Measurements from ENCODE around the gene DCAF15.
A peak's percentile ranks its signal among the peaks of the same experiment; 100 is the strongest.
"Not testable (repeated sequence)": the region's sequence is repeated elsewhere in the genome, so short reads cannot be mapped to it uniquely, and the experiment has no call there.

DCAF15 gene, protein sequence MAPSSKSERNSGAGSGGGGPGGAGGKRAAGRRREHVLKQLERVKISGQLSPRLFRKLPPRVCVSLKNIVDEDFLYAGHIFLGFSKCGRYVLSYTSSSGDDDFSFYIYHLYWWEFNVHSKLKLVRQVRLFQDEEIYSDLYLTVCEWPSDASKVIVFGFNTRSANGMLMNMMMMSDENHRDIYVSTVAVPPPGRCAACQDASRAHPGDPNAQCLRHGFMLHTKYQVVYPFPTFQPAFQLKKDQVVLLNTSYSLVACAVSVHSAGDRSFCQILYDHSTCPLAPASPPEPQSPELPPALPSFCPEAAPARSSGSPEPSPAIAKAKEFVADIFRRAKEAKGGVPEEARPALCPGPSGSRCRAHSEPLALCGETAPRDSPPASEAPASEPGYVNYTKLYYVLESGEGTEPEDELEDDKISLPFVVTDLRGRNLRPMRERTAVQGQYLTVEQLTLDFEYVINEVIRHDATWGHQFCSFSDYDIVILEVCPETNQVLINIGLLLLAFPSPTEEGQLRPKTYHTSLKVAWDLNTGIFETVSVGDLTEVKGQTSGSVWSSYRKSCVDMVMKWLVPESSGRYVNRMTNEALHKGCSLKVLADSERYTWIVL

DNA sequence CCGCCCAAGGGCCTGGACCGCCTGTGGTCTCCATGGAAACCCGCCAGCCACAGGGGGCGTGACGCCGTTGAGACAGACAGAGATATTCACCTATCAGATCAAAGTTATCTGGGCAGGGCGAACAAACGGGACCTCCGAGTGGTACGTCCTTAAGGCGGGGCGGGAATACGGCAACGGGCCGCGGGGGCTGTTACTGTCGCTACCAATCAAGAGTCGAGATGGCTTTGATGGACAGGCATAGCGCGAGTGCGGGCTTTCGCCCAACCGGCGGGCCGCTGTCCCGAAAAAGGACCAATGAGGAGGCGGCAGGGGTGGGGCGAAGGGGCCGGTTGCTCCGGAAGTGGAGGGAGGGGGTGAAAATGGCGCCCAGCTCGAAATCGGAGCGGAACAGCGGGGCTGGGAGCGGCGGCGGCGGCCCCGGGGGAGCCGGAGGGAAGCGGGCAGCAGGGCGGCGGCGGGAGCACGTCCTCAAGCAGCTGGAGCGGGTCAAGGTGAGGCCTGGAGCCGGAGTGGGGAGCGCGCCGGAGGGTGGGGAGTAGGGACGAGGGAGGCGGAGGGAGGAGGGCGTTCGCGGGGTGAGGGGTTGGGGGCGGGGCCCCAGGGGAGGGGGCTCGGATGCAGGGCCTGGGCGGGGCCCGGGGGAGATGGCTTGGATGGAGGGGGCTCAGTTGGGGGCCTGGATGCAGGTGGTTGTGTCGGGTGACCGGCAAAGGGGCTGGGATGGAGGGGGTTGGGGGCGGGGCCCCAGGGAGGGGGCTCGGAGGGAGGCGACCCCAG is at the start of gene DCAF15:
Gene DCAF15, plus strand, starts transcription at position 356 of the 777 bp plus-strand sequence. Its CDS starts 4 bp downstream, at position 360.
- DNase-seq: peak; percentile 83 to 100 (median 99)

DNA sequence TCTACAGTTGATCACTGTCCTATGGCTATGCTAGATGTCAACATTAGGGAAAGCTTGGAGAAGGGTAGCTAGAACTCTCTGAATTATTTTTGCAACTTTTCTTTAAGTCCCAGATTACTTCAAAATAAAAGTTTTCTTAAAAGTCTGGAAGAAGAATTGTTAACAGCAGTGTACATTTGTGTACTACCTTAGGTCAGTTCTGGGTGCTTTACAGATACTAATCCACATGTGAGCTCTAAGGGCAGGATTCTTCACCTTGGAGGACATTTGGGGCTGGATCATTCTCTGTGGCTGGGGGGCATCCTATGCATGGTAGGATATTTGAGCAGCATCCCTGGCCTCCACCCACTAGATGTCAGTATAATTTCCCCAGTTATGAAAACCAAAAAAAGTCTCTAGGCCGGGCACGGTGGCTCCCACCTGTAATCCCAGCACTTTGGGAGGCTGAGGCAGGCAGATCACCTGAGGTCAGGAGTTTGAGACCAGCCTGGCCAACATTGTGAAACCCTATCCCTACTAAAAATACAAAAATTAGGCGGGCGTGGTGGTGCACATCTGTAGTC is 49.2 kb upstream of the DCAF15 start:
- DNase-seq: peak in 1 of 56 donors; percentile 15

DNA sequence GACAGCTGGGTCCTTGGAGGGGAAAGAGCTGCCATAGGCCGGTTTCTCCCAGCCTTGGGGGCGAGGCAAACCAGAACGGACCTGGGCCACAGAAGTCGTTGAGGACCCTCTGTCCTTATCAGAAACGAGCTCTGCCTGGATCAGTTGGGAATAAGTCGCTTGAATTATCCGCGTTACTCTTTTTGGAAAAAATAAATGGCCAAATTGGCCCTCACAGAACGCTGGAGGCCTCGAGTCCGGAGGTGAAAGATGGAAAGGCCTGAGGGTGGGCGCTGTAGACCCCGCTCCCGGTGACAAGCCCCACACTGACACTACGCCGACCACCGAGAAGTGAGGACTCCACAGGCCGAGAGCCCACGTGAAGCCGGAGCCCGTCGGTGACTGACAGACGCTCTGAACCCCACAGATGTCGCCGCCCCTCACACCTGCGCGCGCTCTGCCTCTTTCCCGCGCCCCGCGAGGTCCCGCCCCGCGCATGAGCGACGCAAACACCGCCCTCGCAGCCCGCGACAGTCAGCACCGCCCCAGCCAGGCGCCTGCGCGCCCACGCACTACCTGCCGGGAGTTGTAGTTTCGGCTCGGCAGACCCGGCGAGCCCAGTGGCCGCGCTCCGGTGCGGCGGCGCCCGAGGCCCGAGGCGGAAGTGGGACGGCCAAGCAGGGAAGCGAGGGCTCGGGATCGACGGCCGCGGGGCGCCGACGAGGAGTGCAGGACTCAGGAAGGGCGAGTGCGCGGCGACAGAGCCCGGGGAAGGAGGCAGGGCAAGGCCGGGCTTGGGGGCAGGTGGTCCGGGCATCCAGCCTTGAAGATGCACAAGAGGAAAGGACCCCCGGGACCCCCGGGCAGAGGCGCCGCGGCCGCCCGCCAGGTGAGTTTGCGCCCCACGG is 46.4 kb upstream of the DCAF15 start, which contains the start of the genes BRME1 and CC2D1A:
Gene BRME1, minus strand, starts transcription at position 484 of the 887 bp plus-strand sequence. CDS start 1,225 bp downstream, outside the sequence.
Gene CC2D1A, plus strand, starts transcription at position 568 of the 887 bp plus-strand sequence. Its CDS starts 241 bp downstream, at position 809.
- DNase-seq: peak in 55 of 56 donors; percentile 14 to 95 (median 82)

DNA sequence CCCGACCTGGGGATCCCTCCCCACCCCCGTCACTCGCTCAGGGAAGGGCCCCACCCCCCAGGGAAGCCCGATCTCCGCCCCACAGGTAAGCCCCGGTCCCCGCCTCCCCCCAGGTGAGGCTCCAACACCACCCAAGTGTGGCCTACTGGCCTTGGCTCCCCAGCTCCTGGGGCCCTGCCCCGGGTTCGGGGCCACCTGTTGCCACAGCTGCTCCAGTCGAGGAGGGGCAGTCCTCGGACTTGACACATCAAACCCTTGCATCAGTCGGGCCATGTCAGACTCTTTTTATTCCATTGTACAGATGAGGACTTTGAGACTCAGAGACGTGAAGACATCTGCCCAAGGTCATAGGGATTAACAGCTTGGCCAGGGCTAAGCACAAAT is 45.8 kb upstream of the DCAF15 start:
- peak in 1 of 56 donors; percentile 27 for DNase-seq

DNA sequence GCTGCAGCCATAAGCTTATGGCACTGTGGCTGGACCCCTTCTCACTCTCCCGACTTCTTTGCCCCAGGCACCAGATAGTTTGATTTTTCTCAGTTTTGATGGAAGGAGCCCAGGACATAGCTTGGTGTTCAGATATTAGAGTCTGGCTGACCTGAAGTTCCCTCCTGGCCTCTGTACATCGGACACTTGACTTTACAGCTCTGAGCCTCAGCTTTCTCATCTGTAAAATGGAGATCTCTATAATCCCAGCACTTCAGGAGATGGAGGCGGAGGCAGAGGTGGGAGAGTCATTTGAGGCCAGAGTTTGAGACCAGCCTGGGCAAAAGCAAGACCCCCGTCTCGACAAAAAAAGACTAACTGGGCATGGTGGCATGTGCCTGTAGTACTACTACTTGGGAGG is 45.4 kb upstream of the DCAF15 start:
- no peak for DNase-seq

DNA sequence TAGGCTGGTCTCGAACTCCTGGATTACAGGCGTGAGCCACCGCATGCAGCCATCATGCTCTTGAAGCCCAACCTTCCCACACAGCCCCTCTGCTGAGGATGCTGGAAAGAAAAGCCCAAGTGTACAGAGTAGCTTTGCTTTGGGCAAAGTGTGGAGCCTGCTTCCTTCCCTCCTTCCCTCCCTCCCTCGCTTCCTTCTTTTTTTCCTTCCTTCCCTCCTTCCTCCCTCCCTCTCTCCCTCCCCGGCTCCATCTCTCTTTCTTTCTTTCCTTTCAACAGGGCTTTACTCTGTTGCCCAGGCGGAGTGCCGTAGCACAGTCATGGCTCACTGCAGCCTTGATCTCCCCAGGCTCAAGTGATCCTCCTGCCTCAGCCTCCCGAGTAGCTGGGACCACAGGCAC is 43.6 kb upstream of the DCAF15 start:
- no peak for DNase-seq

DNA sequence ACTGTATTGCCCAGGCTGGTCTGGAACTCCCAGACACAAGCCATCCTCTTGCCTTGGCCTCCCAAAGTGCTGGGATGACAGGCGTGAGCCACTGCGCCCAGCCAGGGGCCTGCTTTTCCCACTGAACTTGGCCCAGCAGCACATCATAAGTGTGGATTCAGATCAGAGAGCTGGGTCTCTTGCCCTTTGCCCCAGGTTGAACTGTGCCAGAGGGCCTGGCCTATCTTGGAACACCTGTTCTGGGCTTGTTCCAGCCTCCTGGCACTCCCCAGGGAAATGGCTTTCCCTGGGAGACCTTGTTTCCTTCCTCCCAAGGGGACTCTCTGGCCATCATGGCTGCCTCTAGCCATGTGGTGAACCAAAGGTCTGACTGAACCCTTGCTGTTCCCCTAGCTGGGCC is 42.9 kb upstream of the DCAF15 start:
- no peak for DNase-seq

DNA sequence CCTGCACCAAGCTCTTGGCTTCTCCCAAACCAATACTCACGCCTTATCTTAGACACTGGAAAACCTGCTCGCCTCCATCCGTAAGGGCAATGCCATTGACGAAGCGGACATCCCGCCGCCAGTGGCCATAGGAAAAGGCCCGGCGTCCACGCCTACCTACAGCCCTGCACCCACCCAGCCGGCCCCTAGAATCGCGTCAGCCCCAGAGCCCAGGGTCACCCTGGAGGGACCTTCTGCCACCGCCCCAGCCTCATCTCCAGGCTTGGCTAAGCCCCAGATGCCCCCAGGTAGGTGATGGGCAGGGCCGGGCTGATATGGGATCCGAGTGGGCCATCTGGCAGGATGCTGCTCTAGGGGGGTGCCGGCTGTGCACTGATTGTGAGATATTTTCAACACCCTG is 39.0 kb upstream of the DCAF15 start:
- DNase-seq: no peak

DNA sequence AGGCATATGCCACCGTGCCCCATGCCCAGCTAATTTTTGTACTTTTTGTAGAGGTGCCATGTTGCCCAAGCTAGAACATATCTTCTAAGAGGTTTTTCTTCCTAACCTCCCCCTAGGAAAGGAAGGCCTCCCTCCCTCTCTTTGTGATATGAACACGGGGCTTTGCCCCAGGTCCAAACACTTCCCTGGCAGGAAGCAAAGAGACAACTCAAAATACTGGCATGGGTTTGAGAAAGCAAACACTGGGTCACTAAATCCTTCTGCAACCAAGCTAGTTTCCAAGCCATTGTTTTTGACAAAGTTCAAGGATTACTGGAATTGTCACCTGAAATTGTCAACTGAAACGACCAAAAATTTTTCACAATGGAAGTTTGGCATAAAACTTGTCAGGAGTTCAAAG is 37.5 kb upstream of the DCAF15 start:
- DNase-seq: no peak

DNA sequence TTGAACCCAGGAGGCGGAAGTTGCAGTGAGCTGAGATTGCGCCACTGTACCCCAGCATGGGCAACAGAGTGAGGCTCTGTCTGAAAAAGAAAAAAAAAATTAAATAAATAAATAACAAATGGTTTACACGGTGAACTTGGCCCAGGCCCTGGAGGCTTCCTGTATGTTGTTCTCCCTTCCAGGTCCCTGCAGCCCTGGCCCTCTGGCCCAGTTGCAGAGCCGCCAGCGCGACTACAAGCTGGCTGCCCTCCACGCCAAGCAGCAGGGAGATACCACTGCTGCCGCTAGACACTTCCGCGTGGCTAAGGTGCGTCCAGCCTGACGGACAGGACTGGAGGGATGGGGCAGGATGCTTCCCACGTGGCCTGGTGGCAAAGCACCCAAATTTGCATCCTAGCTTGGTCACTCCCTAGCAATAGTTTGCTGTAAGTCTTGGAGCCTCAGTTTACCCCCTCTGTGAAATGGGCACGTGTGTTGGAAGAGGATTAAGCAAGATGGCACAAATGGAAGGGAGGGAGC is 34.4 kb upstream of the DCAF15 start:
- DNase-seq: no peak

DNA sequence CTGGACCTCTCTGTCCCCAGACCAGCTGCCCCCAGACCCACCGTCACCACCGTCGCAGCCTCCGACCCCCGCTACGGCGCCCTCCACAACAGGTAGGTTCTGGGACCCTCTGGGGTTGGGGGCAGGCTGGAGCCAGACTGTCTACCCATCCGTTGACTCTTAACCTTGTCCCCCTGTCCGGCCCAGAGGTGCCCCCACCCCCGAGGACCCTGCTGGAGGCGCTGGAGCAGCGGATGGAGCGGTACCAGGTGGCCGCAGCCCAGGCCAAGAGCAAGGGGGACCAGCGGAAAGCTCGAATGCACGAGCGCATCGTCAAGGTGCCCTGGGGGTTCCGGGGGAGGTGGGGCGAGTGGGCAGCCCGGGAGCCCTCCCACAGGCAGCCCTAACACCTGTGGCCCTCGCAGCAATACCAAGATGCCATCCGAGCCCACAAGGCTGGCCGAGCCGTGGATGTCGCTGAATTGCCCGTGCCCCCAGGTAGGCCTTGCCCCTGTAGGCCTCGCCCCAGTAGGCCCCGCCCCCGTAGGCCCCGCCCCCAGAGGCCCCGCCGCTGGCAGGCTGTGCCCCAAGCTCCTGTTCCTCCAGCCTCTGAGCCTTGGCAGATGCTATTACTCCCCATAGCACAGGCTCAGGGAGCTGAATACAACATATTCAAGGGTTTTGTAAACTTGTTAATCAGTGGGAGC is 33.4 kb upstream of the DCAF15 start:
- DNase-seq: no peak

DNA sequence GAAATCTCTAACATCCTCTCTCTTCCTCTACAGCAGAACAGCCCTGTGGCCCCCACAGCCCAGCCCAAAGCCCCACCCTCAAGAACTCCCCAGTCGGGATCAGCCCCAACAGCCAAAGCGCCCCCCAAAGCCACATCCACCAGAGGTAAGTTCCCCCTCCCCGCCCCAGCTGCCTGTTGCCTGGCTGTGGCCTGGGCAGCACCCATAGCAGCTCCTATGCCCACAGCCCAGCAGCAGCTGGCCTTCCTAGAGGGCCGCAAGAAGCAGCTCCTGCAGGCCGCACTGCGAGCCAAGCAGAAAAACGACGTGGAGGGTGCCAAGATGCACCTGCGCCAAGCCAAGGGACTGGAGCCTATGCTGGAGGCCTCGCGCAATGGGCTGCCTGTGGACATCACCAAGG is 31.8 kb upstream of the DCAF15 start:
- no peak for DNase-seq

DNA sequence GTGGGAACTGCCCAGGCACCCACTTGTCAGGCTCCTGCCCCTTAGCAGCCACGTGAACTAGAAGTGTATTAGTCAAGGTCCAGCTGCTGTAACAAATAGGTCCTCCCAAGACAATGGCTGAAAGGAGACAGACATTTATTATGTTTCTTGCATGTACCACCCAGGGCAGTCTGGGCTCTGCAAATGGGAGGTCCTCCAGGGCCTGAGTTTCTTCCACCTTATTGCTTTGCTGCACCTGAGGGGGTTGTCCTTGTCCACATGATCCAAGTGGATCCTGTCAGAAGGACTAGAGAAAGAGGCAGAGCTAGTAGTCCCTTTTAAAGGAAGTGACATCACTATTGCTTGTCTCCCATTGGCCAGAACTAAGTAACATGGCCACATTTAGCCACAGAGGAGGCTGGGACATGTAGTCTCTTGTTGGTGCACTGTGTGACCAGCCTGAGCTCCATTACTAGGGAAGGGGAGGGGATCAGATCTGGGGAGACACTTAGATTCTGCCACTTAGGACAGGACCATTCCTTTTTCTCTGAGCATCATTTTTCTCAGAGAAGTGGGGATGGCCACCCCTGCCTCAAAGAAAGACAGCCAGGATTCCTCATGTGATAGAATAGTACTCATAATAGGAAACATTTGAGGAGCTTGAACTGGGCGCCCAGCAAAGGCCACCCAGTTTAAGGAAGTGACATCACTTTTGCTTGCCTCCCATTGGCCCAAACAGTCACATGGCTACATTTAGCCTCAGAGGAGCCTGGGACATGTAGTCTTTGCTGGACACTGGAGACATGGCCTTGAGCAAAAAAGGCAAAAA is 31.2 kb upstream of the DCAF15 start:
- DNase-seq: peak in 21 of 56 donors; percentile 5 to 58 (median 16)

DNA sequence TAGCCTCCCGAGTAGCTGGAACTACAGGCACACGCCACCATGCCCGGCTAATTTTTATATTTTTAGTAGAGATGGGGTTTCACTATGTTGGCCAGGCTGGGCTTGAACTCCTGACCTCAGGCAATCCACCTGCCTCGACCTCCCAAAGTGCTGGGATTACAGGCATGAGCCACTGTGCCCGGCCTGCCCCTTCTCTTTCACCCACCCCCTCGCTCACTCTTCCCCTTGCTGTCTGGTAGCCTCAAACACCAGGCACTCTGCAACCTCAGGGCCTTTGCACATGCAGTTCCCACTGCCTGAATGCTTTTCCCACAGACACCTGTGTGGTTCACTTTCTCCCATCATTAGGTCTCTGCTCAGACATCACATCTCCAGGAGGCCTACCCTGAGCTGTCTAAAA is 30.2 kb upstream of the DCAF15 start:
- not testable (repeated sequence) for DNase-seq

DNA sequence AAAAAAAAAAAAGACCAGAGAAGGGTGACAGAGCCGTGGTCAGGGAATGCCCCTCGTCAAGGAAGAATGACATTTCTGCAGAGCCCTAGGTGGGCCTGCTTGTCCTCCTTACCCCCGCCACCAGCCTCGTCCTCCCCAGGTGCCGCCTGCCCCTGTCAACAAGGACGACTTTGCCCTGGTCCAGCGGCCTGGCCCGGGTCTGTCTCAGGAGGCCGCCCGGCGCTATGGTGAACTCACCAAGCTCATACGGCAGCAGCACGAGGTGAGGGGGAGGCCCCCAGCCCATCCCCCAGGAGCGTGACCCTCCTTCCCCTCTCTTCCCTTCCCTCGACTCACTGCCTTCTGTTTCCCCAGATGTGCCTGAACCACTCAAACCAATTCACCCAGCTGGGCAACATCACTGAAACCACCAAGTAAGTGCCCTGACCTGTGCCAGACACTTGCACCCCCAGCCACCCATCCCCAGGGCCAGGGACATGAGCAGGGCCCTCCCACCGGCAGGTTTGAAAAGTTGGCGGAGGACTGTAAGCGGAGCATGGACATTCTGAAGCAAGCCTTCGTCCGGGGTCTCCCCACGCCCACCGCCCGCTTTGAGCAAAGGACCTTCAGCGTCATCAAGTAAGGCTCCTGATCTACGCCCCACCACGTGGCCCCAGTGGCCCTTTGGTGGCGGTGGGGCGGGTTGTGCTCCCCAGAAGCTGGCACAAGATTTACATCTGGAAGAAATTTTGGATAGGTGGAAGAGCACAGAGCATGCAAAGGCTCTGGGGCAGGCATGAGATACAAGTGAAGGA is 28.9 kb upstream of the DCAF15 start:
- no peak for DNase-seq

DNA sequence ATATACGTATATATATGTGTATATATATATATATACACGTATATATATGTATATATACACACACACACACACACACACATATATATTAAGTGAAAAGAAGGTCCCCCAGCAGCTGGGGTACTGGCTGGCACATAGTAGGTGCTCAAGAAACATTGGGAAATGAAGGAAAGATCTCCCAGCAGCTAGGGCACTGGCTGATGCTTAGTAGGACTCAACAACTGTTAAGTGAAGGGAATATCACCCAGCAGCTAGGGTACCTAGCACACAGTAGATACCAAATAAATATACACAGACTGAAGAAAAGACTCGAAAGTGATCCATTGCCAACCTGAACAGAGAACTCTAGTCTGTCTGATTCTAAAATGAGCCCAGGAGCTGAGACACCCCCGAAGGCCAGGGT is 26.3 kb upstream of the DCAF15 start:
- no peak for DNase-seq

DNA sequence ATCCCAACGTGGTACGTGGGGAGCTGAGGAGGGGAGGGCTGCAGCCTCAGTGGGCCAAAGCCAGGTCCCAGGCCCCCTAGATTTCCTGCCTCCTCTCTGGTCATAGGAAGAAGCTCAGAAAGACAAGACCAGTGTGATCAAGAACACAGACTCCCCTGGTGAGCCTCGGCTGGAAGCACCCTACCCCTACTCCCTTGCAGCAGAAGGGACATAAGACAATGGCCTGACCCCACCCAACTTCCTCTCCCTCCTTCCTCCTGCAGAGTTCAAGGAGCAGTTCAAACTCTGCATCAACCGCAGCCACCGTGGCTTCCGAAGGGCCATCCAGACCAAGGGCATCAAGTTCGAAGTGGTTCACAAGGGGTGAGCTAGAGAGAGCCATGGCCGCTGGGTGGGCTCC is 25.6 kb upstream of the DCAF15 start:
- DNase-seq: no peak

DNA sequence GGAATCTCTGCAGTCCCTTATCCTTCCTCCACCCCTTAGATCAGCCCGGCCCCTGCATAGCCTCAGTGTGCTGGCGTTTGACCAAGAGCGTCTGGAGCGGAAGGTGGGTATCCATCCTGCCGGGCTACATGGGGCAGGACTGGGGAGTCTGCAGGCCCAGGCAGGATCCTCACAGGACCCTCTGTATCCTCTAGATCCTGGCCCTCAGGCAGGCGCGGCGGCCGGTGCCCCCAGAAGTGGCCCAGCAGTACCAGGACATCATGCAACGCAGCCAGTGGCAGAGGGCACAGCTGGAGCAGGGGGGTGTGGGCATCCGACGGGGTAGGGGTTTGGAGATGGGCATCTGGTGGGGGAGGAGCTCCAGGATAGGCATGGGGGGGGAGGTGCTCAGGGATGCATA is 23.0 kb upstream of the DCAF15 start:
- DNase-seq: no peak
